GM13976 (cell line): ENCODE measurements around the gene HSD17B7.

Experiments
- DNase-seq: peaks from one replicate; pipeline ENCODE4 v3.0.0; 2012; ENCODE audit warnings: low spot score
- in situ Hi-C: fragments of 300-500 bp; cut with MboI; formaldehyde crosslinking; loops from one replicate; pipeline ENCODE4 v1.12.0; 2022; ENCODE audit warnings: low sequenced_read_pairs, mixed read lengths, inconsistent platforms; ENCODE audit not compliant: unreplicated experiment
- TF ChIP-seq, protein P1 (sequence below): IDR thresholded peaks from 2 replicates; pipeline ENCODE4 v1.5.1; 2012; ENCODE audit warnings: borderline replicate concordance, mild to moderate bottlenecking; ENCODE audit not compliant: insufficient read depth; ENCODE audit errors: extremely low read depth, missing control alignments, control extremely low read depth

HSD17B7 gene

DNA sequence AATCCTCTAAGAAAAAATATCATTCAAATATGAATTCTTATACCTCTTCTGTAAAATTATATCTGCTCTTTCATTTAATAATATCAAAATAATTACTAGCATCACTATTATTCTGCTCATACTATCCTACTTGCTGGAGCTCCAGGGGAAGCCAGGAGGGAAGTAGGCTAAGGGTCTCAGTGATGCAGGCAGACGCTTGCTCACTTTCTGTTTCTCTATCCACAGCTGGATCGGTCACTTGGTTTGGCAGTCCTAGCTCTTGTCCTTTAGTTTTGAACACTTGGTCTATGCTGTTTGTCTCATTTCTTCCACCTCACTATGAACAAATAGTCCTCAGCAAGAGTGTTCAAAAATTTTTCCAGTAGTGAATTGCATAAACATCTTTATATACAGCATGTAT is 59.2 kb downstream of the HSD17B7 start:
- DNase-seq = no peak
- TF ChIP-seq, protein P1, sequence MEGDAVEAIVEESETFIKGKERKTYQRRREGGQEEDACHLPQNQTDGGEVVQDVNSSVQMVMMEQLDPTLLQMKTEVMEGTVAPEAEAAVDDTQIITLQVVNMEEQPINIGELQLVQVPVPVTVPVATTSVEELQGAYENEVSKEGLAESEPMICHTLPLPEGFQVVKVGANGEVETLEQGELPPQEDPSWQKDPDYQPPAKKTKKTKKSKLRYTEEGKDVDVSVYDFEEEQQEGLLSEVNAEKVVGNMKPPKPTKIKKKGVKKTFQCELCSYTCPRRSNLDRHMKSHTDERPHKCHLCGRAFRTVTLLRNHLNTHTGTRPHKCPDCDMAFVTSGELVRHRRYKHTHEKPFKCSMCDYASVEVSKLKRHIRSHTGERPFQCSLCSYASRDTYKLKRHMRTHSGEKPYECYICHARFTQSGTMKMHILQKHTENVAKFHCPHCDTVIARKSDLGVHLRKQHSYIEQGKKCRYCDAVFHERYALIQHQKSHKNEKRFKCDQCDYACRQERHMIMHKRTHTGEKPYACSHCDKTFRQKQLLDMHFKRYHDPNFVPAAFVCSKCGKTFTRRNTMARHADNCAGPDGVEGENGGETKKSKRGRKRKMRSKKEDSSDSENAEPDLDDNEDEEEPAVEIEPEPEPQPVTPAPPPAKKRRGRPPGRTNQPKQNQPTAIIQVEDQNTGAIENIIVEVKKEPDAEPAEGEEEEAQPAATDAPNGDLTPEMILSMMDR = no peak
- in situ Hi-C loops = loop anchor here (10.0 kb wide), 1 partner anchor 455 kb away; no protein-coding TSS in a partner anchor

DNA sequence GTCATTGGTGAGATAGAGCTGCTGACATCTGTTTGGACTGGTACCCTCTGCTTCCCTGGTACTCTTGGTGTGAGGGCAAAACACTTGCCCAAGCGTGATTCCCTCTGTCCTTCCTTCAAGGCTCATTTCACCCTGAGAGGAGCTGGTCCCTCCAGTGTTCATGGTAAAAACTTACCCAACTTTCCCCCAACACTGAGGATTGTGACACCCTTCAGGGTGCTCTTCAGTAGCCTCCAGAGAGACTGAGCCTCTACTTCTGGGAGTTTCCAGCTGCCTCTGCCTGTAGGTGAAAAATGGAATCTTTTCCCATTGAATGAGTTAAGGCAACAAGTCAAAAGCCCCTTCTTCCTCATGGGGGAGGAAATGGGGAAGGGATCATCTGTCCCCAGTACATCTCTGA is 60.8 kb downstream of the HSD17B7 start:
- in situ Hi-C loops = loop anchor here (10.0 kb wide), 1 partner anchor 453 kb away; no protein-coding TSS in a partner anchor
- DNase-seq = no peak
- TF ChIP-seq, protein P1 = no peak

DNA sequence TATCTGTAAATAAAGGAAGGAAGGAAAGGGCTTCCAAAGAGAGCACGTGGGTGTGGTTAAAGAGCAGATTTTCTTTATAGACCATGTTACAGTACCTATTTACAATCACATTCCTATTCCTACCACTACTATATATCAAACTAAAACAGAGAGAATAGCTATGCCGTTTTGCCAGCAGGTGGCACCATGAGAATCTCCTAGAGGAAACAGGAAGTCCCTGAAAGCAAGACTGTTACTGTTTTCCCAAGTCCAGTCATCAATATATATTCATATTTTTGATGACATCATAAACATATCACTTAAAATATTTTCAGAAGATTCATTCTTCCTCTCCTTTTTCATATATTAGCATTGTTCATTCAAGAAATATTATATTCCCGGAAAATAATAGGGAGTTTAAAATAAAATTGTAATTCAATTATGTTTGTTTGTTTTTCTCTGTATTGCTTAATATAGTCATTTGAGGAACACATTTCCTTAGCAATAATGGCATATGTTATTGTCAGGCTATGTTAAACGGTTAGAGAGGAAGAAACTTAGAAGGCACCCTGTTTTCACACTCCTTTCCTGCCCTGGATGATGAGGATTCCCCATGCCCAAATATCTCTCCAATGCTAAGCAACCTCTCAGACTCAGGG is 63.9 kb downstream of the HSD17B7 start:
- peak; percentile 66 for DNase-seq
- in situ Hi-C loops = loop anchor here (10.0 kb wide), 1 partner anchor 450 kb away; no protein-coding TSS in a partner anchor
- TF ChIP-seq, protein P1 = peak; percentile 68

DNA sequence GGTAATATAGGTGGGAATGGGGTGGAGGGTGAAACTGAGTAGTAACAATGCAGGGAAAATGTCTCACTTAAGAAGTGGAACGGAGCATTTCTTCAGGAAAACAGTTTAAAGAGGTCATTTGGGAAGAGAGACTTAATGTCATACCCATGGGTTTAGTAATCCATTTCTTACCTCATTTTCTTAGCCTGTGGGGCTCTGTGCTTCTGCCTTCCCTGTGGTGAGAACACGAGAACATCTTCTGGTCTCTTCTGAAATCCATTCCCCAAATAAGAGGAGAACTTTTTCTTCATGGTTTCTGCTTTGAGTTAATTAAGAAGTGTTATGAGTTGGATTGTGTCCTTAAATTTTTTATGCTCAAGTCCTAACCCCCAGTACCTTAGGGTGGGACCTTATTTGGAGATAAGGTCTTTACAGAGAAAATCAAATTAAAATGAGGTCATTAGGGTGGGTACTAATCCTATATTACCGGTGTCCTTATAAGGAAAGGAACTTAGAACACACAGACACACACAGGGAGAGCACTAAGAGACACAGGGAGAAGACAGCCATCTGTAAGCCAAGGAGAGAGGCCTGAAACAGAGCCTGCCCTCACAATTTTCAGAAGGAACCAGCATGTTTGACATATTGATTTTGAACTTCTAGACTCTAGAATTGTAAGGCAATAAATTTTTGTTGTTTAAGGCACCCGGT is 65.1 kb downstream of the HSD17B7 start:
- TF ChIP-seq, protein P1 = no peak
- no peak for DNase-seq
- in situ Hi-C loops = loop anchor here (10.0 kb wide), 1 partner anchor 449 kb away; no protein-coding TSS in a partner anchor

DNA sequence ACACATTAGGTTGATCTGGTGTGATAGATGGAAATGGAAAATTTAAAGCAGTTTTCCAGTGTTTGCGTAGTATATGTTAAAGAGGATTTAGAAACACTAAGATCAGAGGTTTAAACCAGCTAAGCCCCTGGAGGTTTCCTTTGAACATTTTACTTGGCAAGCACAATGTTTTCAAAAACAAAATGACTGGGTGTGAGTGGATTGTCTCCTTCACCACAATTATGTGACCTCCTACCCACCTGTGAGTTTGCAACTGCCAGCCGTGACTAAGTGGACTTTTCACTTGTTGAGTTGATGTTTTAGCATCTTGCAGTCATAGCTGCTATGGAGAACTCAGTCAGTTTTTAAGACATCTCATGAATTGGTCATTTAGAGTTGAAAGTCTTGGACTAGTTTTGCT is 65.8 kb downstream of the HSD17B7 start:
- in situ Hi-C loops = loop anchor here (10.0 kb wide), 1 partner anchor 449 kb away; no protein-coding TSS in a partner anchor
- TF ChIP-seq, protein P1 = no peak
- no peak for DNase-seq

DNA sequence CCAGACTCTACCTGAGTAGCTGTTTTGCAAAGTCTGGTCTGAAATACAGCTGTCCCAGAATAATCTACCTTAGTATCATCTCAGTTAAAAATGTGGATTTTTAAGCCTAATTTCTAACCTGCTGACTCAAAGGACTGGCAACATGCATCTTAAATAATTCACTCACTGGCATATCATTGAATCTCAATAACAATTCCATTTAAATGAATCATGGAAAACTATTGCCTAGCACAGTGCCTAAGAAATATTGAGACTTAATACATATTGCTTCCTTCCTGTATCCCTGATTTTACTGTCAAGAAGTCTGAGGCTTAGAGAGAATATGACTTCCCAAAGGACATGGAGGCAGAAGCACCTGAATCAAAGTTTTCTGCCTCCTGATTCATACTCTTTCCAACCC is 67.3 kb downstream of the HSD17B7 start:
- in situ Hi-C loops = loop anchor here (10.0 kb wide), 1 partner anchor 447 kb away; no protein-coding TSS in a partner anchor
- DNase-seq = no peak
- TF ChIP-seq, protein P1 = no peak
